ENCODE measurements around the gene CATSPERD.

The CATSPERD gene

DNA sequence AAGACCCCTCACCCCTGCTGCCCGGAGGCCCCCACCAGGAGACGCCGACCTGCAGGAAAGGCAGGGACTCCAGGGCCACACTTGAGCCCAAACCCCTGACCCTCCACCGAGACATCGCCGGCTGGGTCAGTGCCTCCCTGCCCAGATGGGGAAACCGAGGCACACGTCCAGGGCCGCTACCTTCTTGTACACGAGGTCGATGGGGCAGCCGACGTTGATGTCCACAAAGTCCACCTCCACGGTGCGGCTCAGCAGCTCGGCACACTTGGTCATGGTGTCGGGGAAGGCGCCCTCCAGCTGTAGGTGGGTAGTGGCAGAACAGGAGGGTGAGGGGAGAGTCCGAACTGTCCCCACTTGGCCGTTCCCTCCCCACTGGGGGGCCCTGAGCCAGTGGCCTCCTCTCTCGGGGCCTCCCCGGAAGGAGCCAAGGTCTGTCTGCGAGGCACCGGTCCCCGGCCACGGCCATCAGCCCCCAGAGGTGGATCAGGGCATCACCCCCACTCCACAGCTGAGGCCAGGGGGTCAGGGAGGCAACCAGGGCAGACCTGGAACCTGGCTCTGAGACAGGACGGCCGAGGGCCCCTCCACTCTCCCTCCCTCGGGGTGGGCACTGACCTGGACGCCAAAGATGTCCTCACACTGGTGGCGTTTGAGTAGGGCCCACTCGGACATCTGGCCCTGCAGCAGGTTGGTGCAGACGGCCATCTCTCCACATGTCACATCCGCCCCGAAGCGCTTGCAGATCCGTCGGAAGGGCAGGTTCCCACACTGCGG is 67.2 kb downstream of the CATSPERD start:
- DNase-seq (ENCODE audit: low read depth), result no peak

DNA sequence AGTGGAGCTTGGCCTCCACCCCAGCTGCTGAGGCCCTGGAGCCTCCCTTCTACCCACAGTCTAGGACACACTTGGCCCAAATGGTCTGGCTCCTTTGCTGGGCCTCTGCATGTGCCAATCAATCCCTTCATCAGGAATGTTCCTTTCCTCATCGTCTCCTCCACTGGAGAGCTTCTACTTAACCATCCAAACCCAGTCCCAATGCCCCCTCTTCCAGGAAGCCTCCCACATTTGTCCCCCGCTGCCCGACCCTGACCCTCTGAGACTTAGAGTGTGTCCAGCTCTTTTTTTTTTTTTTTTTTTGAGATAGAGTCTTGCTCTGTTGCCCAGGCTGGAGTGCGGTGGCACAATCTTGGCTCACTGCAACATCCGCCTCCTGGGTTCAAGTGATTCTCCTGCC is 68.0 kb downstream of the CATSPERD start:
- DNase-seq (ENCODE audit: low read depth), result no peak

DNA sequence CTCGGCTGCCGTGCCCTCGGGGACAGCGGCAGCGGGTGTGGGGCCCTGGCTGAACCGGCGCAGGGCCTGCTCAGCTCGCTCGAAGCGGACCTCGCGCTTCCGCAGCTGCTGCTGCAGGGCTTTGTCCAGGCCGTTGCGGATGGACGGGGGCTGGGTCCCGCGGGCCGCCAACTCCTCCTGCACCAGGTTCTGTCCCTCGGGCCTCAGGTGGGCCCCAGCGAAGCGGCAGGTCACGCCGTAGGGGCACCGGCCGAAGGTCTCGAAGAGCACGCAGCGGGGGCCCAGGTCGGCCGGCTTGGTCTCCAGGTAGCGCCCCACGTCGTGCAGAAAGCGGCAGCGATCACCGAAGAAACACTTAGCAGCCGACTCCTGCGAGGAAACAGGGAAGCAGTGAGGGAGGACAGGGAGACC is 68.9 kb downstream of the CATSPERD start:
- DNase-seq (ENCODE audit: low read depth), result no peak

DNA sequence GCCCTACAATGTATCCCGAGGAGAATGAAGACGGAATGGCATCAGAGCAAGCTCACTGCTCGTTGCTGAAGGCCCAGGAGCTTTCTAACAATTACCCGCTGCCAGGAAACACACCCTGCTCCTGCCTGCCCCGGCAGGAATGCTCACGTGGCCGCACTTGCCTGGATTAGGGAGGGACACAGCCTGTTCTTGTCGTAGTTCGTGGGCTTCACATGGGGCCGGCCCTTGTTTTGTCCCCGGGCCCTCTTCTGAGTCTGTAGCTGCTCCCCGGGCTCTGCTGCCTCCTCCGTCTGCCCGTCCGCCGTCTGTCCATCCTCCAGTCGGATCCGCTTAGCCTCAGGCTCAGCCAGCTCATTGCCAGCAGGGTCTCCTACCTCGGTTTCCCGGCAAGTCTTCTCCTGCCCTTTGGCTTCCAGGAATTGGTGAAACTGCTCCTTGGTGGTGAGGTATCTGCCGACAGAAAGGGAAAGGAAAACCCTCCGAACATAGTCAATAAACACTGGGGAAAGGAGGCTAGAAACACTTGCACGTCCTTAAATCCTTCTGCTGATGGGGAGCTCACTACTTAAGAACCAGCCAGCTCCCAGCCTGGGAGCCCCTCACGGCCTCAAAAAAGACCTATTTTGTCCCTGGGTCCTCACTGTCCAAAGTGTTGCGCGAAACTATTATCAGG is 69.6 kb downstream of the CATSPERD start:
- DNase-seq (ENCODE audit: low read depth), result no peak

DNA sequence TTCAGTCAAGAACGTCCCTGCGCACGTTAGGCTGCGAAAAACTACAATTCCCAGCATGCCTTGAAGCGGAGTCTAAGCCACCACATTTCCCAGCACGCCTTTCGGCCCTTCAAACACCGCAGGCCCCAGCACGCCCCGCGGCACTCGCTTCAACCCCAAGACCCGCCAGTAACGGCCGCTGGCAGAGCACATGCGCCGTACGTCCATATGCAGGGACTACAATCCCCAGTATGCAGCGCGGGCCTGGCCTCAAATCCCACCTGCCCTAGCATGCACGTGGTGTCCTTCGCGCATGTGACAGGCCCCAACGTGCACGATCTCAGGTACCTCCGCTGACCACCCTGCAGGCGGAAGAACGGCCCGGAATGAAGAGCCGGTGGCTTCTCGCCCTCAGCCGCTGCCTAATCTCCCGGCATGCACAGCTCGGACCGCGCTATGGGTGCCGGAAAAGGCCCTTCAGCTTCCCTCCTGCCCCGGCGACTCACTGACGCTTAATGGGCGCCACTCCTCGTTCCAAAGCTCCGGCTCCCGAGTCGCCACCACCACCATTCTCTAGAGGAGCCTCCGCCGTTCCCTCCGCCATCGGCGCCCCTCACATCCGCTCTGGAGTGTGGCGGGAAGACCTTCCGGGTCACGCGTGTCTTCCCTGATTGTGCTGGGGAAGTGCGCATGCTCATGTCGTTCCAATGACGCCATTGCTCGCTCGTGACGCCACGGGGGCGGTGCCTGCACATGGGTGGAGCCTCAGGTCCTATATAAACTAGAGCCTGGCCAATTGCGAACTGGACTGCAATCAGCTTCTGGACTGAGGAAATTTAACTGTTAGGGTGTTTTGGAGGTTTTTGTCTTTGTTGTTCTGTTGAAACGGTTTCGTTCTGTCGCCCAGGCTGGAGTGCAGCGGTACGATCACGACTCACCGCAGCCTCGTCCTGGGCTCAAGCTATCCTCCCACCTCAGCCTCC is 70.4 kb downstream of the CATSPERD start, which contains the start of gene DUS3L:
Gene DUS3L, minus strand, starts transcription at position 605 of the 962 bp plus-strand sequence. Its CDS starts 22 bp downstream, at position 583.
- DNase-seq (ENCODE audit: low read depth), result peak; percentile 90

DNA sequence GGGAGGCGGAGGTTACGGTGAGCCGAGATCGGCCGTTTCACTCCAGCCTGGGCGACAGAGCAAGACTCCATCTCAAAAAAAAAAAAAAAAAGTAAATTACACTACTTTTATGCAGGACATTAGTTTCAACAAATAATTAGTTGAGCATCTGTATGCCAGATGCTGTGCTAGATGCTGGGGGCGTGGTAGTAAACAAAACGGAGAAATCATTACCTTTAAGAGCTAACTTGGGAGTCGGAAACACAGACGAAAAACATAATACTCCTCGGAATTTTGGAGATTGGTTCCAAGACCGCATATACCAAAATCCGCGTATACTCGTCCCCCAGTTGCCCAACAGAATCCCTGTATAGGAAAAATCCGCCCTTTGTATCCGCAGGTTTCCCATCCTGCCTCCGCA is 71.8 kb downstream of the CATSPERD start:
- no peak for DNase-seq (ENCODE audit: low read depth)

DNA sequence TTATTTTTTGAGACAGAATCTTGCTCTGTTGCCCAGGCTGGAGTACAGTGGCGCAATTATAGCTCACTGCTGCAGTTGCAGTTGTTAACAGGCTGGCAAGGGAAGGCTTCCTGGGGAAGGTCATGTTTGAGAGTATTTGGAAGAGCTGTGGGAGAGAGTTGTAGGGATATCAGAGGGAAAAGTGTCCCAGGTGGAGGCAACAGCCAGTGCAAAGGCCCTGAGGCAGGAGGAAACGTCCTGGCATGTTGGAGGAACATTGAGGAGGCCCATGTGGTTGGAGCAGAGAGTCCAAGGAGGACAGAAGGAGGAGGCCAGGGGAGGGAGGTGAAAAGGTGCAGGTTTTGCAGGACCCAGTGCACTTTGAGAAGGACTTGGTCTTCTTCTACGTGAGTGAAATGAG is 72.8 kb downstream of the CATSPERD start:
- DNase-seq (ENCODE audit: low read depth), result no peak

DNA sequence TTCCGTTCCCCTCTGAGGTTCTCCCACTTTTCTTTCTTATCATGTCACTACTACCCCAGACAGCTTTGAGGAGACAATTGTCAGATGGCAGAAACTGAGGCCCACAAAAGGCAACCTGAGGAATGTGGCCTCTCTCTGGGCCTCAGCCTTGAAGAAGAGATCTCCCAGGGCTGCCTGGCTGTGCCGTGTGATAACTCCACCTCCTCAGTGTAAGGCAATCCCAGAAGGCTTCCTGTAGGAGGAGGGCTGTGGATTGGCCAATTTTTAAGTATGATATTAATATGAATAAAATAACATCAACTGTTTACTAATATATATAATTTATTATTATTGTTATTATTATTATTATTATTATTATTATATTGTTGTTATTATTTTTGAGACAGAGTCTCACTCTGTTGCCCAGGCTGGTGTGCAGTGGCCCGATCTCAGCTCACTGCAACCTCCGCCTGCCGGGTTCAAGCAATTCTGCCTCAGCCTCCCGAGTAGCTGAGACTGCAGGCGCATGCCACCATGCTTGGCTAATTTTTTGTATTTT is 75.0 kb downstream of the CATSPERD start:
- no peak for DNase-seq (ENCODE audit: low read depth)

DNA sequence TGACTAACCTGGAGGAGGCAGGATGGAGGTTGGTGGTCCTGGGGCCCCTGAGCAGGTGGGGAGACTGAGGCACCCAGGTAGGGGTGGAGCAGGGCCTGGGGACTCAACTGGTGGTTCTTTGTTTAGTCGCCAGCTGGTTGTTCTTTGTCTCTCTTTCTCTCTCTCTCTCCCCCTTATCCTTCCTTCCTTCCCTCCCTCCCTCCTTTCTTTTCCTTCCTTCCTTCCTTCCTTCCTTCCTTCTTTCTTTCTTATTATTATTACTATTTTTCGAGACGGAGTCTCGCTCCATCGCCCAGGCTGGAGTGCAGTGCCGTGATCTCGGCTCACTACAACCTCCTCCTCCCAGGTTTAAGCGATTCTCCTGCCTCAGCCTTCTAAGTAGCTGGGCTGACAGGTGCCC is 77.8 kb downstream of the CATSPERD start:
- DNase-seq (ENCODE audit: low read depth), result no peak

DNA sequence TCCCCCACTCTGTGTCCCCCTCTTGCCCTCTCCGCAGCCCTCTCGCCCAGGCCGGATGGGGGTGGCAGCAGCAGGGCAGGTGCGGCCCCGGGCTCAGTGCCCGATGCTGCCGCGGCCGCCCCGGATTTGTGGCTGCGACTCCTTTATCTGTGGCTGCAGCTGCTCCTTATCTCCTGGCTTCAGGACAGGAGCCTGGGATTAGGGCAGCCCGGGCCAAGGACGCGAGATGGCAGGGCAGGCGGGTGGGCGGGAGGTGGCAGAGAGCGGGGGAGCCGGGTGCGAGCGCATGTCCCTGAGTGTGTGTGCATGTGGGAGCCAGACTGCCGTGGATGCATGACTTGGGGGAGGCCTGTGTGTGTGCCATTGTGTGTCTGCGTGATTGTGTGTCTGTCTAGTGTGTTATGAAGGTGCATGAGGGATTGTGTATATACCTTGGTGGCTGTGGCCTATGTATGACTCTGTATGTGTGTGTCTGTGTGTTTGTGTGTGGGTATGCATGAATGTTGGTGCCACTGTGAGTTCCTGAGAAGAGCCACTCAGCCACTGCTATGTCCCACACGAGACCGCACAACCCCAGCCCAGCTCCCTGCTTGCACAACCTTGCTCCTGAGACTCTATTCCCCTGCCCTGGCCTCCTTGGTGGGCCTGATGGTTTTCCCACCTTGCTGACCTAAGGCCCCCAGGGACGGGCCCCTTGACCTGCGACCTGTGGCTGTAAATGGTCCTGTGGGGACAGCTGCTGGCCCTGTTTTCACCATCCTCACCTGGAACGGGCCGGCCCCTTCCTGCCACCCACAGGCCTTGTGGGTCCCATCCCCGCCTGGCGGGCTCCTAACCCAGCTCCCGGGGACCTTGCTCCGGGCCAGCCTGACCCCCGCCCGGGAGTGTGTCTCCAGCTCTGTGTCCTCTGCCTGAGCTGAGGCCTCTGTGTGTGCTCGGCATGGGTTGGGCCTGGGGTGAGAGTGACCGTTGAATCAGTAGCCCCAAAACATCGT is 79.1 kb downstream of the CATSPERD start:
- no peak for DNase-seq (ENCODE audit: low read depth)

DNA sequence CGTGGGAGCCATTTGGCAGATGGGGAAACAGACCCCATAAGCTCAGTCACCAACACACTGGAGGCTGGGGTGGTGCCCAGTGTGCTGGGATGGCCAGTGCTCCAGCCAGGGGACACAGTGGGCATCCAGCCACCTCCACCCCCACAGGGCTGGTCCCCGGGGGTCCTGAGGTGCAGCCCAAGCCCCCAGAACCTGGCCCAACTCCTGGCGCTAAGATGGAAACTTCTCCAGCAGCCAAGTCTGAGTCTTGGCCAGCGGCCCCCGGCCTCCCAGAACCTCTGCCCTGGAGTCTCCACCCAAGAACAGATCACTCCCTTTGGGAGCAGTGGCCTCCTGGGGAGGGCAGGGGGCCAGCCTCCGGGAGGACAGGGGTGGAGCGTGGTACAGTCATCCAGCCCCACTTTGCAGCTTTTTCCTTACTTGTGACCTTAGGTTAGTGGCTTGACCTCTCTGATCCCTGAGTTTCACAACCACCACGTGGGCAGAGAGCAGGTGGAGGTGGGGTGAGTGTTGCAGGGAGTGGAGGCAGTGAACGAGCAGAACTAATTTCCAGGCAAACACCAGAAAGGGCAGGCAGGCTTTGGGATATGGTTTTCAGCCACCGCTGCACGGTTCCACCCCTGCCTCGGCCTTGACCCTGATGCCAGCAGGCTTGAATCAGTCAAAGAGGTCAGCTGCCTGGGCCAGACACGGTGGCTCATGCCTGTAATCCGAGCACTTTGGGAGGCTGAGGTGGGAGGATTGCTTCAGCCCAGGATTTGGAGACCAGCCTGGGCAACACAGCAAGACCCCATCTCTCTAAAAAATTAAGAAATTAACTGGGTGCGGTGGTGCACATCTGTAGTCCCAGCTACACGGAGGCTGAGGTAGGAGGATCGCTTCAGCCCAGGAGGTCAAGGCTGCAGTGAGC is 80.2 kb downstream of the CATSPERD start:
- DNase-seq (ENCODE audit: low read depth), result no peak

DNA sequence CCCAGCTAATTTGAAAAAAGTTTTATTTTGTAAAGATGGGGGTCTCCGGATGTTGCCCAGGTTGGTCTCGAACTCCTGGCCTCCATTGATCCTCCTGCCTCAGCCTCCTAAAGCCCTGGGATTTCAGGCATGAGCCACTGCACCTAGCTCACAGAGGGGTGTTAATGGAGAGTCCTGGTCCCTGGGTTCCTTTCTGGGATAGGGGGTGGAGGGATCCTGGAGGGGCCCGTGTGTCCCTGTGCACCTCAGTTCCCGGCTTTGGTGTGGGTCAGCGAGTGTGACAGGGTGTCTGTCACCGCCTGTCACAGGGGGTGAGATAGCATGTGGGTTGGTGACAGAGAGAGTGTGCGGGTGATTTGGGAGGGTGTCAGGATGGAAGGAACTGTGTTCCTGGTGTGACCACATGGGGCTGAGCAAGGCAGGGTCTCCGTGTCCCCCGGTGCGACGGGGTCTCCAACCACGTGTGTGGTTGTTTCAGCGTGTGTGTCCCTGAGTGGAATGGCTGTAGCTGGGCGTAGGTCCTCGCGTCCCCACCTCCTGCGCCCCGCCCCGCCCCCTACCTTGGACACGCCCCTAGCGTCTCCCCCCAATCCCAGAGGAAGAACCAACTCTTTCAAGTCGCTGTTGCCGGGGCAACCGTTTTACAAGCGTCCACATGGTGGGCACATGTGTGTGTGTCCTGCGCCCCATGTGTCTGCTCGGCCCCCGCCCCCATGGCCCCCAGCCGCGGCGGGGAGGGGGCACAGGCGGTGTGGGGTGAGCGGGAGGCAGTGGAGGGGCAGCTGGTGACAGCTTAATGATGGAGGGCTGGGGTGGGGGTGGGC is 81.6 kb downstream of the CATSPERD start:
- DNase-seq (ENCODE audit: low read depth), result no peak

DNA sequence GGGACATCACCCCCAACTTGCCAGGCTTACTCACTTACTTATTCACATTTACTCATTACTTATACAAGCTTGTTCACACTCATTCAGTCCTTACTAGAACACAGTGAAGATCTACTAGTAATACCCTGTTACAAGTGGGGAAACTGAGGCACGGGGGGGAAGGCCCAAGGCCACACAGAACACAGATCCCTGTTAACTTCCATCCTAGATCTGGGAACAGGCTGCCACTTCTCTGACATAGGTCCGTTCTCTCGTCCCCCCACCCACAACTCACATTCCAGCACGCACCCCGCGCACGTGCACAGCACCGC is 83.0 kb downstream of the CATSPERD start:
- no peak for DNase-seq (ENCODE audit: low read depth)

DNA sequence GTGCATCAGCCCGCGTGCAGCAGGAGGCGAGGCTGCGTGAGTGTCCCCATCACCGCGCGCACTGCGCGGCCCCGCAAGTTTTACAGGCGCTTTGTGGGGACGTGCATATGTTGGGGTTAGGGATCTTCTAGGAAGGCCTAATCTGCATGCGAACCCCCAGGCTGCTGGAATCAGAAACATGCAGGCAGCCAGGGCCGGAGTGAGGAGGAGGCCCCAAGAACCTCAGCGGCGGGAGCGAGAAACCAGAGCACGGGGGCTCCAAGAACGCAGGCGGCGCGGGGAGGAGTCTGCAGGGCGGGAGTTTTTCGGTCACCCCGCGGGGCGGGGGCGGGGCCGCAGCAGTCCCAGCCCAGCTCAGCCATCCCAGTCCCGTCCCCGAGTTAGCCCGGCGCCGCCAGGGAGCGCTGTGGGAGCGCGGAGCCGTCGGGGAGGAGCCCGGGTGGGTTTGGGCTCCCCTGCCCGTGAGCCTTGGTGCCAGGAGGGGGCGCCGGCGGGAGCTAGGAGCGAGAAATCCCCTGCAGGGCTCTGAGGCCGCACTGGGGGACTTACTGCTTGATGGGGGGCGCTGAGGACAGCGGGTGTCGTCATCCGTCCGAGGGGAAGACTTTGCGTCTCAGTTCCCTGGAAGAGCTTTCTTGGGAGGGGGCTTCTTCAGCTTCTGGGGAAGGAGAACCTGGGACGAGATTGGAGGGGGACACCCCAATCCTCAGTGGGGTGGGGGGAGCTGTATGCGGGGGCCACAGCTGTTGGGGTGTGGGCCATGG is 83.5 kb downstream of the CATSPERD start:
- DNase-seq (ENCODE audit: low read depth), result peak; percentile 73

DNA sequence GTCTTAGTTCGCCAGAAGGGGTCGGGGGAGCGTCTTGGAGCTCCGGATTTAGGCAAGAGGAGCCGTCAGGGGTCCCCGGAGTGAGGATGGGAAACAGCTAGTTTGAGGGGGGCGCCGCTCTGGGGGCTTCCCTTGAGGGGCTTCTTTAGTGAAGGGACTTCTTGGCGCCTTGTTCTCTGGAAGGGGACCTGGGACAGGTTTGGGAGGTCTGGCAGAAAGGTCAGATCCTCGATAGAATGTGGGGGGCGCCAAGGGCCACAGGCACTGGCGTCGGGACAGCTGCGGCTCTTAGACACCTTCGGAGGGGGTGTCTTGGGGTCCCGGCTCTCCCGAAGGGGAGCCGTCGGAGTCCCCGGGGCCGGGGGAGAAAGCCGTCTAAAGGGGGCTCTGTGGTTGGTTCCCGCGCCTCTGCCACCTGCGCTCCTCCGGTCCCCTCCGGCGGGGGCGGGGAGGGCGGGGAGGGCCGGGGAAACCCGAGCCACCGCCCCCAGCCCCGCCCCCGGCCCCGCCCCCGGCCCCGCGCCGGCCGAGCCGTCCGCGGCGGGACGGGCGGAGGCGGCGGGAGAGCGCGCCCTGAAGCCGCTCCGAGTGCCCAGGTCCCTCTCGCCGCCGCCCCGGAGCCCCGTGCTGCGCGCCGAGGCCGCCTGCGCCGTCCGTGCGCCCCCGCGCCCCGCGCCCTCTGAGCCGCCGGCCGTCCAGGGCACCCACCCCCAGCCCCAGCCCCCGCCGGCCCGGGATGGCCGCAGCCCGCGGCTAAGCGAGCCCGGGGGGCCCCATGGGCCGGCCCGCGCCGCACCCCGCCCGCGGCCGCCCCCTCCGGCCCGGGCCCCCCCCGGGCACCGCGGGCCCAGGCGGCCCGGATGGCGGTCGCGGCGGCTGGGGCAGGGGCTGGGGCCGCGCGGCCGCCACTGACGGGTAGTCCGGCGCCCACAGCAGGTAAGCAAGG is 84.4 kb downstream of the CATSPERD start, which contains the start of gene NRTN:
Gene NRTN, plus strand, starts transcription at position 552 of the 946 bp plus-strand sequence. CDS start 19,099 bp downstream, outside the sequence.
- no peak for DNase-seq (ENCODE audit: low read depth)

DNA sequence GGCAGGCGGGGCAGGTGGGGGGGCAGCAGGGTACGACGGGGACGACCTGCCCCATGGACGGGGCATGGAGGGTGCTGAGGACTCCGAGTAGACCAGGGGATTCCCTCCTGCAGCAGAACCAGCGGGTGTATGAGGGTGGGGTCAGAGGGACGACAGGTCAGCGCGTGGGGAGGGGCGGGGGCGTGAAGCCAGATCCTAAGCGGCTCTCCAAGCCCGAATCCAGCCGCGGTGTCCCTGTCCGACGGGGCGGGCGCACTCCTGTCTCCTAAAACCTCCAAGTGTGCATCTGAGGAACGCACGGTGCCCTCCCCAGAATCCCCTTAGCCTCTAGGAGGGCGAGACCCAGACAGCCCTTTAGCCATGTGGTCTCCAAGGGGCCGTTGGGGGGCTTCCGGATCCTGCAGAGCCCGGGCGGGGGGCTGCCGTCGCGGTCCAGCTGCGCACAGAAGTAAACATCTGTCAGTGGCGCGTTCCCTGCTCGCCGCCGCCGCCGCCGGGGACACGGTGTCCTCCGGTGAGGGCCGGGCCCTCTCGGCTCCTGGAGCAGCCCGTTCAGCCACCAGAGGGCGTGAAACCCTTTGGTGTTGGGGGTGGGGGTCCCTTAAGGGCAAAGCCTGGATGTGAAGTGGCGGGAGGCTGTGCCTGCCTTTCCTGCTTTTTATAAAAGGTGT is 85.2 kb downstream of the CATSPERD start:
- DNase-seq (ENCODE audit: low read depth), result peak; percentile 34

DNA sequence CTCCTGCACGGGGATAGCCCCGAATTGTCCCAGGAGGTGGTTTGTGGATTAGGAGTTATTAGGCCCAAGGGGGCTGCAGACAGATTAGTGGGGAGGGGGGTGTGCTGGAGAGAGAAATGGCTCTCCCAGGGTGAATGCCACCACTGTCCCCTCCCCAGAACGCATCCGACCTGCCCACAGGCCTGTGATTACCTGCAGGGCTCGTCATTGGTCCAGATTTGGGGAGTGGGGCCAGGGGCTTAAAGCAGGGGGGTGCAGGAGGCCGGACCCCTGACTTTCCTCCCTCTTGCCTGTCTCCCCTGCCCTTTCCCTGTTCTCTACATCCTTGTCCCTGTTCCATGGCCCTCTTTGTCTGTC is 85.7 kb downstream of the CATSPERD start:
- no peak for DNase-seq (ENCODE audit: low read depth)
